Aorta (tissue), 5 donors: Measurements from ENCODE around the gene MTHFD1L. TPM values are rescaled to one million over a fixed set of nuclear protein-coding genes. Genes with fewer than 3 reads are reported as not detected.
A peak's percentile ranks its signal among the peaks of the same experiment; 100 is the strongest.
"Not testable (repeated sequence)": the region's sequence is repeated elsewhere in the genome, so short reads cannot be mapped to it uniquely, and the experiment has no call there.

Experiments
- ATAC-seq: fragments of 200-7000 bp; cut with Tn5 transposase; one replicate; pipeline ENCODE4 v1.9.1; 2022; ENCODE audit warnings: moderate library complexity; ENCODE audit not compliant: low FRiP score
- DNase-seq, 2 donors: peaks; one replicate each; pipeline ENCODE4 v3.0.0-alpha.2; 2020
- H3K27ac ChIP-seq, 2 donors: one replicate each; pipeline ENCODE4 v1.5.1; 2013; ENCODE audit warnings: low read length in 2 of 2, mild to moderate bottlenecking in 2 of 2, moderate library complexity in 2 of 2, control low read depth in 1 of 2, inconsistent platforms in 1 of 2, low read depth in 1 of 2
- H3K27me3 ChIP-seq, 2 donors: one replicate each; pipeline ENCODE4 v1.6.1; 2013; ENCODE audit warnings: control low read depth in 1 of 2, low read length in 1 of 2, mild to moderate bottlenecking in 1 of 2, moderate library complexity in 1 of 2; ENCODE audit not compliant: insufficient read depth in 2 of 2, control insufficient read depth in 1 of 2
- H3K36me3 ChIP-seq, 2 donors: one replicate each; pipeline ENCODE4 v1.6.1; 2013; ENCODE audit warnings: control low read depth in 1 of 2, low read length in 1 of 2, mild to moderate bottlenecking in 1 of 2; ENCODE audit not compliant: insufficient read depth in 2 of 2, control insufficient read depth in 1 of 2
- H3K4me1 ChIP-seq, 2 donors: one replicate each; pipeline ENCODE4 v1.6.1; 2013; ENCODE audit warnings: low read length in 2 of 2, control low read depth in 1 of 2, mild to moderate bottlenecking in 1 of 2, moderate library complexity in 1 of 2; ENCODE audit not compliant: insufficient read depth in 2 of 2, control insufficient read depth in 1 of 2
- H3K4me3 ChIP-seq, 2 donors: one replicate each; pipeline ENCODE4 v1.5.1; 2013; ENCODE audit warnings: low read length in 2 of 2, control low read depth in 1 of 2, mild to moderate bottlenecking in 1 of 2
- H3K9me3 ChIP-seq: one replicate; pipeline ENCODE4 v1.6.1; 2013; ENCODE audit warnings: mild to moderate bottlenecking, low read length; ENCODE audit not compliant: control insufficient read depth
- WGBS, 2 donors: extraction: QIAGEN DNeasy Blood & Tissue Kit; methylation state at CpG; one replicate each; pipeline ENCODE4 v1.1.7; 2013; 5-methylcytosine and 5-hydroxymethylcytosine counted together
- intact Hi-C, 2 donors: fragments of 100-400 bp; cut with DNase I; formaldehyde crosslinking; loops; one replicate each; pipeline versions ENCODE4 v1.14.2 to v1.15.0; 2022
- long read RNA-seq, 2 donors: library from polyadenylated mRNA; unstranded; transcript quantifications; one replicate each; pipeline ENCODE4 v2.0.0, GENCODE V29; 2020 to 2021
- polyA plus RNA-seq, 2 donors: library from polyadenylated mRNA; stranded (reverse); fragments of 200-250 nt; gene quantifications; one replicate each; pipeline ENCODE4 v1.2.3, GENCODE V29; 2013
- total RNA-seq, 2 donors: library from RNA; stranded (reverse); fragmentation: NEBNext Ultra II Directional; extraction: Animal tissue kit (Norgen Biotek cat#: 25700); gene quantifications; one replicate each; pipeline ENCODE4 v1.2.1, GENCODE V29; 2021
- donor health status: healthy with polysubstance abuse.
- donor health status: Bipolar disorder and iron deficiency.
- donor health status: DM: no; HTN: no; CAD: no.
- donor health status: DM: no; HTN: no; CAD: no.
- donor health status: DM: yes; HTN: yes; CAD: no.

Gene MTHFD1L
- 10 to 100 TPM; 65.3 to 65.8 TPM for total RNA-seq
- polyA plus RNA-seq, result 10 to 100 TPM; 20.4 to 46.2 TPM
- long read RNA-seq, donor 1, partial matches to known transcripts, result 27 of 67 reads
- long read RNA-seq, donor 1, other reads (novel, unspliced or antisense), result 40 of 67 reads
- long read RNA-seq, donor 2, partial matches to known transcripts, result 9 of 51 reads
- long read RNA-seq, donor 2, other reads (novel, unspliced or antisense), result 40 of 51 reads

DNA sequence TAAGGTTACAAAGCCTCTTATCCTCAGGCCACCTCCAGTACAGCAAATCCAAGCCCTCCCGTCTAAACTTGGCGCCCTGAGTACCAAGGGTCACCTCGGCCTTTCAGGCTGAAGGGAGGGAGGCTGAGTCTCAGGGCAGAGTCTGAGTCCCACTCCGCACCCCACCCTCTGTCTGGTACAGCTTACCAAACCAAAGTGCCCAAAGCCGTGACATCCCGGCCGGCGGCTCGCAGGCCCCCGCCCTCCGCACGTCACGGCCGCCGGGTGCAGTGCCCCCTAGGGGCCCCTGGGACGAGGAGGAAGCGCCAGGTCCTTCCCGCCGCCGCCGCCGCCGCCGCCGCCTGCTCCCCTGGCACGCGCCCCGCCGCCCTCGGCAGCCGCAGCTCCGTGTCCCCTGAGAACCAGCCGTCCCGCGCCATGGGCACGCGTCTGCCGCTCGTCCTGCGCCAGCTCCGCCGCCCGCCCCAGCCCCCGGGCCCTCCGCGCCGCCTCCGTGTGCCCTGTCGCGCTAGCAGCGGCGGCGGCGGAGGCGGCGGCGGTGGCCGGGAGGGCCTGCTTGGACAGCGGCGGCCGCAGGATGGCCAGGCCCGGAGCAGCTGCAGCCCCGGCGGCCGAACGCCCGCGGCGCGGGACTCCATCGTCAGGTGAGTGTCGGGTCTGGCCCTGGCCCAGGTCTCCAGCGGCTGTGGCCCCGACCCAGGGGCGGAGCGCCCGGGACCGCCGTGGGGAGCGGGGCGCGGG lies at the start of gene MTHFD1L:
Gene MTHFD1L, plus strand, starts transcription at position 297 of the 741 bp plus-strand sequence. Its CDS starts 121 bp downstream, at position 418.
- intact Hi-C loops, result no loop called here
- H3K4me3 ChIP-seq, result peak within 1 kb of the TSS; percentile 81 to 86
- H3K9me3 ChIP-seq, result no peaks in the 10 kb centered on the region
- DNase-seq (peak; percentile 89 to 95), ATAC-seq (peak; percentile 82)
- 0% methylated on average over 66 to 82 of the region's 82 CpGs for WGBS, 2 donors
- H3K36me3 ChIP-seq, result no peaks in the 10 kb centered on the region
- no peaks in the 10 kb centered on the region for H3K27me3 ChIP-seq
- H3K27ac ChIP-seq, result peak within 1 kb of the TSS; percentile 79 to 83
- no peaks in the 10 kb centered on the region for H3K4me1 ChIP-seq

DNA sequence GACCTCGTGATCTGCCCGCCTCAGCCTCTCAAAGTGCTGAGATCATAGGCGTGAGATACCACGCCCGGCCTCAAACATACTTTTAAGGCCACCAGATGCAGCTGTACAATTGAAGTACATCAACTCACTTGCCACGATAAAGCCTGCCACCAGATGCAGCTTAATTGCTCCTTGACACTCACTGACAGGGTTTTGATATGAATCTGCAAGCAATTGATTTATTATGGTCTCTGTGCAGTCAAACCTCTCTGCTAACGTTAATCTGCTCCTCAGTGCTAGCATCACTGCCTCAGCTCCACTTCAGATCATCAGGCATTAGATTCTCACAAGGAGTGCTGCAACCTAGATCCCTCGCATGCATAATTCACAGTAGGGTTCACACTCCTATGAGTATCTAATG lies 48.9 kb upstream of the MTHFD1L start:
- not testable (repeated sequence) for H3K9me3 ChIP-seq, H3K27me3 ChIP-seq, H3K4me1 ChIP-seq, H3K4me3 ChIP-seq, H3K36me3 ChIP-seq, DNase-seq, ATAC-seq, H3K27ac ChIP-seq
- 89% methylated on average over 8 of the region's 8 CpGs for WGBS, 2 donors
- intact Hi-C loops, result loop anchor here (5.0 to 10.0 kb wide), 4 partner anchors 61 to 734 kb away; no protein-coding TSS in a partner anchor

DNA sequence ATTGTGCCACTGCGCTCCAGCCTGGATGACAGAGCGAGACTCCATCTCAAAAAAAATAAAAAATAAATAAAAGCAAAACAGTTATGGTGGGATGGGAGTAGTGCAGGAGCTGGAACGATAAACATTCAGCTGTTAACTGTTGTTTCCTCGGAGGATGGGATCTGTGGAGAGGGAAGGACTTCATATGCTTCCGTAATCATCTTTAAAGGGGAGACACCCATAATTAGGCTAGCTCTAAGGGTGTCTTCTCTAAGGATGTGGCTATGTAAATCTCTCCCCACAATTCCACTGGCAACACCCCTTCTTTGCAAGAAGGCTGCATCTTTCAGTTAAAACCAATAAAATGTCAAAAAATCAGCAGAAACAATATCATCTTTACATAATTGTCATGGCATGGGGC lies 42.6 kb upstream of the MTHFD1L start:
- H3K9me3 ChIP-seq, result no peaks in the 10 kb centered on the region
- intact Hi-C loops, result no loop called here
- DNase-seq (no peak), ATAC-seq (no peak)
- no peaks in the 10 kb centered on the region for H3K27me3 ChIP-seq
- no peak overlapping the region for H3K27ac ChIP-seq
- 94 to 95% methylated on average over 5 of the region's 5 CpGs for WGBS, 2 donors
- H3K4me3 ChIP-seq, result no peak overlapping the region
- H3K4me1 ChIP-seq, result no peaks in the 10 kb centered on the region
- H3K36me3 ChIP-seq, result no peaks in the 10 kb centered on the region

- H3K36me3 ChIP-seq, result no peaks in the 10 kb centered on the region
- no peak for DNase-seq
Measured at GRCh38 chr6:150826788-150827187, 38.7 kb upstream of the MTHFD1L start.

GRCh38 chr6:150828107-150828506 lies 37.4 kb upstream of the MTHFD1L start:
- H3K27me3 ChIP-seq, H3K4me1 ChIP-seq, ATAC-seq, H3K9me3 ChIP-seq, DNase-seq, intact Hi-C loops, H3K27ac ChIP-seq, H3K4me3 ChIP-seq, H3K36me3 ChIP-seq: not testable (repeated sequence)
- 91% methylated on average over 9 of the region's 9 CpGs for WGBS, 2 donors

More at GRCh38 chr6:150826788-150827187, 38.7 kb upstream of the MTHFD1L start:
- no peak for ATAC-seq
- Histone ChIP-seq H3K4me3 (no peak overlapping the region), H3K27ac (no peak overlapping the region), H3K9me3 (no peaks in the 10 kb centered on the region), H3K27me3 (no peaks in the 10 kb centered on the region), H3K4me1 (no peaks in the 10 kb centered on the region)
- intact Hi-C loops, result no loop called here
- WGBS, 2 donors, result 94 to 96% methylated on average over 5 of the region's 5 CpGs

GRCh38 chr6:150830439-150831165 lies 34.9 kb upstream of the MTHFD1L start:
- intact Hi-C loops, result no loop called here
- no peak overlapping the region for H3K27ac ChIP-seq
- DNase-seq, result no peak
- WGBS, 2 donors, result 94 to 95% methylated on average over 13 of the region's 13 CpGs
- no peaks in the 10 kb centered on the region for H3K27me3 ChIP-seq
- no peak overlapping the region for H3K4me3 ChIP-seq
- no peaks in the 10 kb centered on the region for H3K4me1 ChIP-seq
- H3K36me3 ChIP-seq, result no peaks in the 10 kb centered on the region
- no peaks in the 10 kb centered on the region for H3K9me3 ChIP-seq
- ATAC-seq, result no peak

- no peak for ATAC-seq
- WGBS, 2 donors, result 86 to 89% methylated on average over 14 of the region's 14 CpGs
- no peaks in the 10 kb centered on the region for H3K9me3 ChIP-seq
Measured at GRCh38 chr6:150831577-150831976, 33.9 kb upstream of the MTHFD1L start.

DNA sequence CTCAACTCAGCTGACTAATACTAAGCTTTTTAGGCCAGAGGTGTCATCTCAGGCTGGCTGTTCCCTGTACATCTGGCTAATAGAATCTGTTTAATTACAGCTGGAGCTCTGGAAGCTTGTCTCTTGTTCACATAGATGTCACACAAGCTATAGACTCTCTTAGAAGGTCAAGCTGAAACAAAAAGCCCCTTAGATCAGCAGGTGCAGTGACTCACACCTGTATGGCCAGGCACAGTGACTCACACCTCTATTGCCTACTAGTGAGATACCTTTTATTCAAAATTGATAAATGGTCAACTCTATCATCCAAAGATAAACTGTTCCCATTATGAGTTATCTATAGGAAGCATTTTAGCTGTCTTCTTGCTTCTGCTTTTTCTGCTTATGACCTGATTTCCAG lies 29.9 kb upstream of the MTHFD1L start:
- H3K9me3 ChIP-seq, result no peaks in the 10 kb centered on the region
- DNase-seq (no peak), ATAC-seq (no peak)
- no peaks in the 10 kb centered on the region for H3K27me3 ChIP-seq
- H3K27ac ChIP-seq, result no peak overlapping the region
- intact Hi-C loops, result no loop called here
- H3K4me3 ChIP-seq, result no peak overlapping the region
- no peaks in the 10 kb centered on the region for H3K4me1 ChIP-seq
- H3K36me3 ChIP-seq, result no peaks in the 10 kb centered on the region

More at GRCh38 chr6:150831577-150831976, 33.9 kb upstream of the MTHFD1L start:
- Histone ChIP-seq H3K27me3 (no peaks in the 10 kb centered on the region), H3K4me1 (no peaks in the 10 kb centered on the region), H3K27ac (no peak overlapping the region), H3K36me3 (no peaks in the 10 kb centered on the region), H3K4me3 (no peak overlapping the region)
- DNase-seq, result no peak
- intact Hi-C loops, result no loop called here
